PC-3 (cell line): ENCODE data around the gene C1orf52. TPM values are rescaled to one million over a fixed set of nuclear protein-coding genes. Genes with fewer than 3 reads are reported as not detected.

Source experiments
- ATAC-seq: fragments of 200-7000 bp; cut with Tn5 transposase; 2 replicates; pipeline ENCODE4 v1.9.1; 2020; ENCODE audit warnings: mild to moderate bottlenecking, moderate library complexity
- BruUV-seq: library from RNA; stranded (reverse); fragments of 400-500 nt; replicated peaks from 2 replicates; lab custom pipeline; 2021; lab: Mats Ljungman, UMichigan
- CTCF ChIA-PET: fragments of 300-600 bp; sonication (Branson Sonifier 250); formaldehyde crosslinking; loops from one replicate; lab custom pipeline; 2022; ENCODE audit warnings: antibody characterized with exemption; lab: Charles Lee
- POLR2A ChIA-PET: fragments of 300-600 bp; sonication (Branson Sonifier 250); formaldehyde crosslinking; loops from one replicate; lab custom pipeline; 2022; ENCODE audit warnings: antibody characterized with exemption; ENCODE audit not compliant: unreplicated experiment; lab: Charles Lee
- DNase-seq: peaks from one replicate; pipeline ENCODE4 v3.0.0-alpha.2; 2015
- H2AFZ ChIP-seq: fragments of 300-600 bp; sonication (generic); 2 replicates; pipeline ENCODE4 v1.6.0; 2016; ENCODE audit warnings: antibody characterized with exemption, low read length
- H3F3A ChIP-seq: fragments of 300-600 bp; sonication (generic); one replicate; pipeline ENCODE4 v1.6.0; 2017; ENCODE audit warnings: antibody characterized with exemption, low read length, control low read depth, mild to moderate bottlenecking; ENCODE audit not compliant: unreplicated experiment
- H3K27ac ChIP-seq: fragments of 300-600 bp; sonication (generic); 2 replicates; pipeline ENCODE4 v1.5.1; 2016; ENCODE audit warnings: mild to moderate bottlenecking, low read length
- H3K27me3 ChIP-seq: fragments of 300-600 bp; sonication (generic); 2 replicates; pipeline ENCODE4 v1.6.1; 2016; ENCODE audit warnings: low read length, mixed read lengths
- H3K36me3 ChIP-seq: fragments of 300-600 bp; sonication (generic); 2 replicates; pipeline ENCODE4 v1.6.1; 2016; ENCODE audit warnings: low read depth, mixed run types, low read length, mixed read lengths
- H3K4me1 ChIP-seq: fragments of 300-600 bp; sonication (generic); 2 replicates; pipeline ENCODE4 v1.5.1; 2016; ENCODE audit warnings: low read length; ENCODE audit not compliant: insufficient read depth
- H3K4me2 ChIP-seq: fragments of 300-600 bp; sonication (generic); 2 replicates; pipeline ENCODE4 v1.6.0; 2016; ENCODE audit warnings: low read length
- H3K4me3 ChIP-seq: fragments of 300-600 bp; sonication (generic); 2 replicates; pipeline ENCODE4 v1.5.1; 2016; ENCODE audit warnings: mild to moderate bottlenecking, low read length, mixed read lengths
- H3K79me2 ChIP-seq: fragments of 300-600 bp; sonication (generic); 2 replicates; pipeline ENCODE4 v1.6.1; 2017; ENCODE audit warnings: low read length, mixed read lengths
- H3K9ac ChIP-seq: fragments of 300-600 bp; sonication (generic); 2 replicates; pipeline ENCODE4 v1.6.0; 2016; ENCODE audit warnings: mild to moderate bottlenecking, low read length
- H3K9me2 ChIP-seq: fragments of 300-600 bp; sonication (generic); replicated peaks from 2 replicates; pipeline ENCODE4 v1.6.1; 2016; ENCODE audit warnings: mixed run types, low read length, mixed read lengths
- H3K9me3 ChIP-seq: fragments of 300-600 bp; sonication (generic); 2 replicates; pipeline ENCODE4 v1.6.1; 2016; ENCODE audit warnings: low read length, mixed read lengths
- H4K20me1 ChIP-seq: fragments of 300-600 bp; sonication (generic); 2 replicates; pipeline ENCODE4 v1.6.1; 2016; ENCODE audit warnings: low read length, mixed read lengths
- EZH2 ChIP-seq: fragments of 300-600 bp; sonication (generic); IDR thresholded peaks from one replicate; pipeline ENCODE4 v1.6.1; 2017; ENCODE audit warnings: antibody characterized with exemption, mild to moderate bottlenecking, low read length; ENCODE audit not compliant: unreplicated experiment
- EZH2phosphoT487 ChIP-seq: fragments of 300-600 bp; sonication (generic); IDR thresholded peaks from 2 replicates; pipeline ENCODE4 v1.6.1; 2018; ENCODE audit warnings: mild to moderate bottlenecking, antibody characterized with exemption, low read length, borderline replicate concordance
- intact Hi-C: fragments of 100-400 bp; cut with micrococcal nuclease; formaldehyde crosslinking; loops from 2 replicates; pipeline ENCODE4 v1.9.0; 2023
- total RNA-seq: library from RNA; depleted of rRNA; stranded (reverse); fragments of >200 nt; gene quantifications from 2 replicates; pipeline ENCODE4 v1.2.3, GENCODE V29; 2014
- TF ChIP-seq, protein P1 (sequence below): fragments of 300-600 bp; sonication (generic); conservative IDR thresholded peaks from 2 replicates; pipeline ENCODE4 v1.5.1; 2017; ENCODE audit warnings: antibody characterized with exemption, low read depth, mild to moderate bottlenecking, low read length

C1orf52 gene
- total RNA-seq, 1 experiment from 2014 or later: 59.9 TPM

- H4K20me1 ChIP-seq: peaks cover 30% of the 10 kb centered on the region
- POLR2A ChIA-PET: interaction anchor here (0.5 to 1.3 kb wide), 3 partner anchors 20 to 23 kb away, joined by 3 to 9 read pairs (median 4); no protein-coding TSS in a partner anchor
- H3F3A ChIP-seq: no peaks in the 10 kb centered on the region
- H3K27ac ChIP-seq: peak overlapping the region; percentile 66
- peaks cover 55% of the 10 kb centered on the region for H3K79me2 ChIP-seq
- H3K9me3 ChIP-seq: no peaks in the 10 kb centered on the region
- peaks cover 45% of the 10 kb centered on the region for H3K4me1 ChIP-seq
- no peak for TF ChIP-seq EZH2
- TF ChIP-seq, protein P1, sequence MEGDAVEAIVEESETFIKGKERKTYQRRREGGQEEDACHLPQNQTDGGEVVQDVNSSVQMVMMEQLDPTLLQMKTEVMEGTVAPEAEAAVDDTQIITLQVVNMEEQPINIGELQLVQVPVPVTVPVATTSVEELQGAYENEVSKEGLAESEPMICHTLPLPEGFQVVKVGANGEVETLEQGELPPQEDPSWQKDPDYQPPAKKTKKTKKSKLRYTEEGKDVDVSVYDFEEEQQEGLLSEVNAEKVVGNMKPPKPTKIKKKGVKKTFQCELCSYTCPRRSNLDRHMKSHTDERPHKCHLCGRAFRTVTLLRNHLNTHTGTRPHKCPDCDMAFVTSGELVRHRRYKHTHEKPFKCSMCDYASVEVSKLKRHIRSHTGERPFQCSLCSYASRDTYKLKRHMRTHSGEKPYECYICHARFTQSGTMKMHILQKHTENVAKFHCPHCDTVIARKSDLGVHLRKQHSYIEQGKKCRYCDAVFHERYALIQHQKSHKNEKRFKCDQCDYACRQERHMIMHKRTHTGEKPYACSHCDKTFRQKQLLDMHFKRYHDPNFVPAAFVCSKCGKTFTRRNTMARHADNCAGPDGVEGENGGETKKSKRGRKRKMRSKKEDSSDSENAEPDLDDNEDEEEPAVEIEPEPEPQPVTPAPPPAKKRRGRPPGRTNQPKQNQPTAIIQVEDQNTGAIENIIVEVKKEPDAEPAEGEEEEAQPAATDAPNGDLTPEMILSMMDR: no peak
- no peak for TF ChIP-seq EZH2phosphoT487
- ATAC-seq: no peak
- H3K27me3 ChIP-seq: no peaks in the 10 kb centered on the region
- H3K36me3 ChIP-seq: peaks cover 26% of the 10 kb centered on the region
- H3K9ac ChIP-seq: peak overlapping the region; percentile 84
- no peaks in the 10 kb centered on the region for H3K9me2 ChIP-seq
- H3K4me2 ChIP-seq: peak overlapping the region; percentile 88
- H2AFZ ChIP-seq: peak overlapping the region; percentile 58
- CTCF ChIA-PET: interaction anchor here (1.7 kb wide), 1 partner anchor 17 kb away, joined by 7 read pairs; the partner anchor contains the start of gene C1orf52
- intact Hi-C loops: loop anchor here (1.0 kb wide), 1 partner anchor 22 kb away; no protein-coding TSS in a partner anchor
- no peak for DNase-seq
- peak overlapping the region; percentile 89 for H3K4me3 ChIP-seq
- TSS peak; percentile 55 for BruUV-seq
Observed at GRCh38 chr1:85275701-85276214, 16.3 kb upstream of the C1orf52 start.

DNA sequence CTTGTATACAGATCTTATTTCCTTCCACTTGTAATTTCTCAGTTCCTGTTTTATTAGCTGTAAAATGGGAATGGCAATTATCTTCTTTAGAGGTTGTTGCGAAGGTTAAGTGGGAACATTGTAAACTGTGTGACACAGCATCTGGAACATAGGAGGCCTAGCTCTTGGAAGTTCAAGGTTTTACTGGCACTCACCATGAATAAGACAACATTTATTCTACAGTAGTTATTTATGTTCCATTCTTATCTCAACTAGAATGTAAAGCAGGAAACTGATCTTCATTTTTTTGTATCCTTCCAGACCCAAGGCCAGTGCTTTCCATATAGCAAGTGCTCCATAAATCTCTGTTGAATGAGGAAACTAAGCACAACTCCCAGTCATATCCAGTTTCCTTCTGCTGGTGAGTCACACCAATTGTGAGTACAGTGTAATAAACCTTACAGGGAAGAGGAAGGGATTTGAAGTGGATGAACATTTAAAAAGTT, 15.5 kb upstream of the C1orf52 start:
- Histone ChIP-seq H2AFZ (no peak overlapping the region), H3F3A (no peaks in the 10 kb centered on the region), H3K27ac (peak overlapping the region; percentile 66), H3K27me3 (no peaks in the 10 kb centered on the region), H3K36me3 (peaks cover 34% of the 10 kb centered on the region), H3K4me2 (peak overlapping the region; percentile 88), H3K9me2 (no peaks in the 10 kb centered on the region), H3K79me2 (peaks cover 63% of the 10 kb centered on the region), H3K4me1 (peaks cover 45% of the 10 kb centered on the region), H4K20me1 (peaks cover 30% of the 10 kb centered on the region), H3K9me3 (no peaks in the 10 kb centered on the region), H3K4me3 (peak overlapping the region; percentile 89), H3K9ac (peak overlapping the region; percentile 84)
- intact Hi-C loops: no loop called here
- no TSS peak for BruUV-seq
- TF ChIP-seq EZH2: no peak
- TF ChIP-seq, protein P1: no peak
- no peak for TF ChIP-seq EZH2phosphoT487
- DNase-seq: peak; percentile 84
- ATAC-seq: peak; percentile 18
- ChIA-PET CTCF (no interaction called here), POLR2A (no interaction called here)

DNA sequence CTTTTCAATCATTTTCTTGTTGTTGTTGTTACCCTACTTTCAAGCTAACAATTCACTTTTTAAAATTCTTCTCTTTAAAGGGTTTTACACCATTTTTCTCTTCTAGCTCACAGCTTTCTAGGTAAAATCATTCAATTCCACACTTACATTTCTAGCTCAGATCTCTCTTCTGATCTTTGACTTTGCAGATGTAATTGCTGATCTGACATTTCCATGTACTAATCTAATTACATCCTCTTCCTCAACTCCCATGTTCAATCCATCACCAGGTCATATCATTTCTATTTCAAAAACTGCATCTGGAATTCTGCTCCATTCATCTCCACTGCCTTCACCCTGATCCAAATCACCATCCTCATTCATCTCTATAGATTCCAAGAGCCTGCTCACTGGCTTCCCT, 13.9 kb upstream of the C1orf52 start:
- no TSS peak for BruUV-seq
- Histone ChIP-seq H3K79me2 (peaks cover 78% of the 10 kb centered on the region), H3K9me3 (no peaks in the 10 kb centered on the region), H3F3A (no peaks in the 10 kb centered on the region), H3K27me3 (no peaks in the 10 kb centered on the region), H3K4me2 (peak overlapping the region; percentile 88), H3K4me1 (peaks cover 32% of the 10 kb centered on the region), H2AFZ (no peak overlapping the region), H3K9me2 (no peaks in the 10 kb centered on the region), H4K20me1 (peaks cover 30% of the 10 kb centered on the region), H3K27ac (no peak overlapping the region), H3K9ac (no peak overlapping the region), H3K36me3 (peaks cover 46% of the 10 kb centered on the region), H3K4me3 (peak overlapping the region; percentile 89)
- no peak for ATAC-seq
- intact Hi-C loops: no loop called here
- ChIA-PET CTCF (no interaction called here), POLR2A (no interaction called here)
- DNase-seq: no peak
- TF ChIP-seq, protein P1: no peak
